GM18499 (cell line): ENCODE measurements around the gene PAX8.

Source experiments
- ATAC-seq: cut with Tn5 transposase; IDR thresholded peaks from one replicate; pipeline ENCODE4 v1.9.1; 2021; ENCODE audit warnings: moderate number of reproducible peaks; ENCODE audit not compliant: insufficient read depth, unreplicated experiment

PAX8 gene

GRCh38 chr2:113211226-113212105 is 67.3 kb downstream of the PAX8 start:
- no peak for ATAC-seq

DNA sequence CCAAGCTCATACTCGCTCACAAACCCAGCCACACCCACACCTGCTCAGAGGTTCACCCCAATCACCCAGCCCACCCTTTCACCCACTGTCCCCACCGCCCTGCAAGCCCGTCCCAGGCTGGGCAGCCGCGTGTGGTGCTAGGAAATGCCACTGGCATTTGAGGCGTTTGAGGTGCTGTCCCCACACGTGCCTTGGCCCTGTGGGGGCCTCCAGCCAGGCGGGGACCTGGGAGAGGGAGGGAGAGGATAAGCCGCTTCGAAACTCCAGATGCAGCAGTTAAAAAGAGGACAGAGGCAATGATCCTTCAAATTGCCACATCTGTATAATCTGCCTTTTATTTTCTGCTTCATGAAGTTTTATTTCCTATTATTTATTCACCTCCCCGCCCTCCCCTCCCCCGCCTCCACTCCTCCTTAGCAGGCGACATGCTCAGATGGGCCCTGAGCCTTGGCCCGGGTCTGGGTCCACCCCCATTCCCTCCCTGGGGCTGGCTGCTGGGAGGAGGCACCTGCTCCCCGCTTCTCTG is 69.0 kb downstream of the PAX8 start:
- ATAC-seq = no peak

GRCh38 chr2:113209011-113209645 is 69.6 kb downstream of the PAX8 start:
- ATAC-seq = no peak

- no peak for ATAC-seq
Measured at GRCh38 chr2:113208396-113208795, 70.3 kb downstream of the PAX8 start.

DNA sequence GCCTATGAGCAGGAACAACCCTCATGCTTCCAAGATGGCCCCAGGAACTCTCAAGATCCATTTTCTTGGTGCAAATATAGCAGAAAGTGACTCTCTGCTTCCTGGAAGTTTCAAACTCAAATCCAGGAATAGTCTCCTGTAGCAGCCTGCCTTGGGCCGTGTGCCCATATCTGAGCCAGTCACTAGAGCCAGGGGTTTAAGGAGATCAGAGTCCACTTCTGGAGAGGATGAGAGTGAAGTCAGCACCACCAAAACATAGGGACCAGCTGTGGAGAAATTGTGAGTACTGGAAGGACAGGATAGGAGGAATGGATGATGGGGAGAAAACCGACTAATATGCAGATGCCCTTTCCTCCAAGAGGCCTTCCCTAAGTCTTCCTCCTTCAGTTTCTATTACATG is 71.7 kb downstream of the PAX8 start:
- ATAC-seq = no peak

GRCh38 chr2:113206251-113206650 is 72.5 kb downstream of the PAX8 start:
- no peak for ATAC-seq

- no peak for ATAC-seq
Measured at GRCh38 chr2:113203901-113204519, 74.7 kb downstream of the PAX8 start.

GRCh38 chr2:113203217-113203530 is 75.5 kb downstream of the PAX8 start:
- ATAC-seq = no peak

DNA sequence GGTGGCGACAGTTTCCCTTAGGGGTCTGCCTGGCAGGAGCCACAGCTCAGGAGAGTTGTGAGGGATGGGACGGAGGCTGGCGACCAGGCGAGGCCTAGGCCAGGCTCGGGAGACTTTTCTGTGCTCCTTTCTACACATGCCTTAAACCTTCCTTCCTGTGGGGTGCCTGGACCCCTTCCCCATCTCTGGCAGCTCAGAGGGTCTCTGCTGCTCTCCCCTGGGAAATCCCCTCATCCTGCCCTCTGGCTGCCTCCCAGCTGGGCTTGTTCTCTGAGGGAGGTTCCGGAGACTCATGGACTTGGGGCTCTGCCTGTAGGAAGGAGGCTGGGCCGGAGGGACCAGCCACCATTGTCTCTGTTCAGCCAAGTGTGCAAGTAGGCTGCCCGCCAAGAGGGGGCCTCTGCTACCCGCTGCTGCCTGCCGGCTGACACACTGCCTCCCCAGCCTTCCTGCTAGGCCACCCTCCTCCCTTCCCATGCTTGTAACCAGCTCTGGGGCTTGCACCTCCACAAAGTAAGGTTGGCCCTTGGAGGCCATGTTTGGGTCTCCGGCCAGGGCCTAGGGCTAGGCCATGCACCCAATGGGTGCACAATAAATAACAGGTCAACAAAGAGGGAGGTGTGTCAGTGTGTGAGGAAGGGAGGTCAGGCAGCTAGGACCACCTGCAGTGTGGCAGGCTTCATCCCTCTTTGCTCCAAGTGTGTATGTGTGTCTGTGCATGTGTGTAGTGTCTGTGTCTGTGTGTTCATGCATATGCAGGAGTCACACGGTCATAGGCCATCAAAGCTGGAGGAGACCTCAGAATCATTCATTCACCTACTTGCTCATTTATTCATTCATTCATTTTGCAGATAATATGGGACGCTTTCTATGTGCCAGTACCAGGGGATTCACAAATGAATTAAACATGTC is 76.2 kb downstream of the PAX8 start:
- no peak for ATAC-seq

GRCh38 chr2:113201496-113202304 is 77.0 kb downstream of the PAX8 start:
- no peak for ATAC-seq

- no peak for ATAC-seq
Measured at GRCh38 chr2:113200736-113201490, 77.8 kb downstream of the PAX8 start.

- ATAC-seq = no peak
Measured at GRCh38 chr2:113200236-113200635, 78.5 kb downstream of the PAX8 start.

DNA sequence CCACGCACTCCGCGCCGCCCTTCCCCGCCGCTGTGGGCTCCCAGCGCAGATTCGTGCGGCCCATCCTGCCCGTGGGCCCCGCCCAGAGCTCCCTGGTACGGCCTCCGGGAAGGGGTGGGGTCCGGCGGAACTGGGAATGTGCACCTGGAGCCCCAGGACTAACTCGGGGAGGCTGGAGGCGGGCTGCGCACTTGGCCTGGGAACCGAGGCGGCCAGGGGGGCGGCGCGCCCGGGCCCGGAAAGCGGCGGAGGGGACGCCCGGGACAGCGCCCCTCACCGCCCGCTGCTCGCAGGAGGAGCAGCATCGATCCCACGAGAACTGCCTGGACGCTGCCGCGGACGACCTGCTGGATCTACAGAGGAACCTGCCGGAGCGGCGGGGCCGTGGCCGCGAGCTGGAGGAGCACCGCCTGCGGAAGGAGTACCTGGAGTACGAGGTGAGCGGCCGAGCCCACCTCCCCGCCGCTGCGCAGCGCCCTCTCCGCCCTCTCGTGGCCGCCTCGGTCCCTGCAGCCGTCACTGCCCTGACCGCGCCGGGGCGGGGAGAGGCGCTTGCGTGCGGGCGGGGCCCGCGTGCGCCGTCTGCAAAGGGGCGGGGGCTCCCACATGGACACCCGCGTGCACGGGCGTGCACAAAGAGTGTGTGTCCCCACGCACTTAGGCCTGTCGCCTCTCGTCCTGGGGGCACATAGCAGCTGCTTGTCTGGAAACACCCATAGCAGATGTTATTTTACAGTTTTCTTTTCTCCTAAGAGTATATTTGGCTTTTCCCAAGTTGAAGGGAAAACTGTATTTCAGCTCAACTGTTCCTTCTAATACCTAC is 79.7 kb downstream of the PAX8 start:
- no peak for ATAC-seq

DNA sequence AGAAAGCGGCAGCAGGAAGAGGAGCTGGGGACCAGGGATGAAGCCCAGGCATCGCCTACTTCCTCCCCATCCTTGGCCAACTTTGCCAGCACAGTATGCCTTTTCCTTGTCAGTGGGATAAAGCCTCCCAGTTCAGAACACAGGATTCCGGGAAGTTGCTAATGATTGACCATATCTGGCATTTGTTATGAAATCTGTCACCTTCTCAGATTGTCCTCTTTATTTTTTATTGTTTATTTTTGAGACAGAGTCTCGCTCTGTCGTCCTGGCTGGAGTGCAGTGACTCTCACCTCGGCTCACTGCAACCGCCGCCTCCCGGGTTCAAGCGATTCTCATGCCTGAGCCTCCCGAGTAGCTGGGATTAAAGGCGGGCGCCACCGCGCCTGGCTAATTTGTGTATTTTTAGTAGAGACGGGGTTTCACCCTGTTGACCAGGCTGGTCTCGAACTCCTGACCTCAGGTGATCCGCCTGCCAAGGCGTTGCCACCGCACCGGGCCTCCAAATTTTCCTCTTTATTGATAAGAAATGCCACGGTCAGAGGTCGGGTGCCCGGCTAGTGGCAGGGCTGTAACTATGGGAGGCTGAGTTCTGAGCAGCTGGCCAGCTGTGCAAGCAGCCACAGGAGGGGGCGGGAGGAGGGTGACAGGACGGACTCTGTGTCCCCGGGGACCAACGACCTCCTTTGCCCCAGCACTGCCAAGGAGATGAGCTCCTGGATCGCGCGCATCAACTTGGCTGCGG is 80.5 kb downstream of the PAX8 start:
- ATAC-seq = no peak

- no peak for ATAC-seq
Measured at GRCh38 chr2:113197347-113198047, 81.2 kb downstream of the PAX8 start.

DNA sequence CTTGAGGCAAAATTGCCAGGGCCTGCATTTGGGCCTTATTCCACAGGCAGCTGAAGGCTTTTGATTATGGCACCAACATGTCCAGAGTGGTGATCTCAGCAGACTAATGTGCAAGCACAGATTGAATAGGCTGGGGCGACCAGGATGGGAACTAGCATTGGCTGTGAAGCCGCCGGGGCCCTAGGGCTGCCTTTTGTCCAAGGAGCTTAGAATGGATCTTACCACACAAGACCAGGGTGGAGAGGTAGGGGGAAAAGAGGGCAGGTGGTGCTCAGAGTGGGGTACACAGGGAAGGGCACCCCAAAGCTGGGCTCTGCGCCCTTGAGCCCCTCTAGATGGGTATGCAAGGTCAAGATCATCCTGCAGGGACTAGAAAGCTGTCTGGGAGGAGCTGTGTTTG is 81.9 kb downstream of the PAX8 start:
- no peak for ATAC-seq
